Liver (tissue), 9 donors: ENCODE data around the gene TNS3. TPM values are rescaled to one million over a fixed set of nuclear protein-coding genes. Genes with fewer than 3 reads are reported as not detected.

Experiments used
- DNase-seq: peaks from one replicate; pipeline ENCODE4 v3.0.0-alpha.2; 2017; ENCODE audit warnings: low spot score
- H3K27ac ChIP-seq, 2 donors: one replicate each; pipeline ENCODE4 v1.7.0; 2013; ENCODE audit warnings: inconsistent platforms in 2 of 2, low read length in 2 of 2, control low read depth in 1 of 2, low read depth in 1 of 2, mild to moderate bottlenecking in 1 of 2
- H3K27me3 ChIP-seq, 4 donors: one replicate each; pipeline versions ENCODE4 v1.6.1 to v1.7.0; 2013; ENCODE audit warnings: low read length in 3 of 4, inconsistent platforms in 1 of 4, mild to moderate bottlenecking in 1 of 4, moderate library complexity in 1 of 4; ENCODE audit not compliant: control insufficient read depth in 4 of 4, insufficient read depth in 4 of 4
- H3K36me3 ChIP-seq, 4 donors: one replicate each; pipeline versions ENCODE4 v1.6.1 to v1.7.0; 2013; ENCODE audit warnings: low read length in 3 of 4, mild to moderate bottlenecking in 3 of 4, low read depth in 1 of 4, moderate library complexity in 1 of 4; ENCODE audit not compliant: control insufficient read depth in 4 of 4, insufficient read depth in 3 of 4
- H3K4me1 ChIP-seq, 4 donors: one replicate each; pipeline versions ENCODE4 v1.6.1 to v1.7.0; 2013; ENCODE audit warnings: low read length in 3 of 4, mild to moderate bottlenecking in 3 of 4, moderate library complexity in 1 of 4; ENCODE audit not compliant: control insufficient read depth in 4 of 4, insufficient read depth in 4 of 4
- H3K4me3 ChIP-seq, 3 donors: one replicate each; pipeline versions ENCODE4 v1.6.1 to v1.7.0; 2013; ENCODE audit warnings: low read length in 3 of 3, control low read depth in 1 of 3, low read depth in 1 of 3, mild to moderate bottlenecking in 1 of 3
- H3K9ac ChIP-seq, 2 donors: one replicate each; pipeline ENCODE4 v1.7.0; 2013; ENCODE audit warnings: low read length in 2 of 2, mild to moderate bottlenecking in 2 of 2, moderate library complexity in 2 of 2, control low read depth in 1 of 2, low read depth in 1 of 2
- H3K9me3 ChIP-seq, 4 donors: one replicate each; pipeline versions ENCODE4 v1.6.1 to v1.7.0; 2013; ENCODE audit warnings: low read length in 3 of 4; ENCODE audit not compliant: control insufficient read depth in 4 of 4
- EGR1 ChIP-seq, 2 donors: IDR thresholded peaks; 2 replicates each; pipeline ENCODE4 v1.6.1; 2016 to 2018; ENCODE audit warnings: antibody characterized with exemption in 2 of 2, low read depth in 2 of 2
- FOXA1 ChIP-seq: IDR thresholded peaks from 2 replicates; pipeline ENCODE4 v1.6.1; 2016; ENCODE audit warnings: antibody characterized with exemption
- FOXA2 ChIP-seq: IDR thresholded peaks from 2 replicates; pipeline ENCODE4 v1.6.1; 2016; ENCODE audit warnings: antibody characterized with exemption
- GABPA ChIP-seq, 2 donors: IDR thresholded peaks in 1 of 2; conservative IDR thresholded peaks in 1 of 2; 2 replicates each; pipeline ENCODE4 v1.6.1; 2016; ENCODE audit warnings: antibody characterized with exemption in 2 of 2, mild to moderate bottlenecking in 1 of 2, moderate library complexity in 1 of 2
- HNF4A ChIP-seq, 2 donors: conservative IDR thresholded peaks; 2 replicates each; pipeline ENCODE4 v1.6.1; 2016; ENCODE audit warnings: antibody characterized with exemption in 2 of 2, mild to moderate bottlenecking in 2 of 2
- HNF4G ChIP-seq: IDR thresholded peaks from 2 replicates; pipeline ENCODE4 v1.6.1; 2016; ENCODE audit warnings: antibody characterized with exemption
- JUND ChIP-seq, 2 donors: IDR thresholded peaks; 2 replicates each; pipeline ENCODE4 v1.6.1; 2016; ENCODE audit warnings: antibody characterized with exemption in 2 of 2
- NR2F2 ChIP-seq: IDR thresholded peaks from 2 replicates; pipeline ENCODE4 v1.6.1; 2016; ENCODE audit warnings: antibody characterized with exemption
- RAD21 ChIP-seq, 2 donors: IDR thresholded peaks; 2 replicates each; pipeline ENCODE4 v1.6.1; 2016; ENCODE audit warnings: antibody characterized with exemption in 2 of 2, mild to moderate bottlenecking in 2 of 2
- RXRA ChIP-seq, 2 donors: IDR thresholded peaks; 2 replicates each; pipeline ENCODE4 v1.6.1; 2017 to 2018; ENCODE audit warnings: antibody characterized with exemption in 2 of 2, mild to moderate bottlenecking in 1 of 2
- SP1 ChIP-seq: IDR thresholded peaks from 2 replicates; pipeline ENCODE4 v1.6.1; 2018; ENCODE audit warnings: antibody characterized with exemption, mild to moderate bottlenecking
- TAF1 ChIP-seq: conservative IDR thresholded peaks from 2 replicates; pipeline ENCODE4 v1.6.1; 2016; ENCODE audit warnings: antibody characterized with exemption, mild to moderate bottlenecking
- YY1 ChIP-seq: IDR thresholded peaks from 2 replicates; pipeline ENCODE4 v1.6.1; 2016; ENCODE audit warnings: antibody characterized with exemption, mild to moderate bottlenecking
- WGBS: extraction: QIAGEN DNeasy Blood & Tissue Kit; methylation state at CpG from one replicate; pipeline ENCODE4 v1.1.7; 2013; 5-methylcytosine and 5-hydroxymethylcytosine counted together
- polyA plus RNA-seq, 2 donors: library from polyadenylated mRNA; stranded (reverse) in 1 of 2; unstranded in 1 of 2; fragments of 200-250 nt in 1 of 2; fragments of >200 nt in 1 of 2; fragmentation: Nextera tagmentation in 1 of 2; extraction: Ambion mirVana in 1 of 2; gene quantifications; one replicate each; pipeline versions ENCODE4 v1.2.1 to v1.2.3, GENCODE V29; 2013 to 2015
- total RNA-seq, 2 donors: library from RNA; depleted of rRNA; stranded (reverse); fragments of >200 nt; gene quantifications; one replicate each; pipeline ENCODE4 v1.2.3, GENCODE V29; 2014
- TF ChIP-seq, protein P1 (sequence below): IDR thresholded peaks from 2 replicates; pipeline ENCODE4 v1.6.1; 2016; ENCODE audit warnings: antibody characterized with exemption
- TF ChIP-seq, protein P2 (sequence below): IDR thresholded peaks from 2 replicates; pipeline ENCODE4 v1.6.1; 2016; ENCODE audit warnings: antibody characterized with exemption
- TF ChIP-seq, protein P3 (sequence below): IDR thresholded peaks from 2 replicates; pipeline ENCODE4 v1.6.1; 2016; ENCODE audit warnings: antibody characterized with exemption
- TF ChIP-seq, protein P4 (sequence below): fragments of 150-350 bp; IDR thresholded peaks from 2 replicates; pipeline ENCODE4 v1.5.1; 2017; ENCODE audit warnings: improper control_type of control experiment, low read depth, low read length; ENCODE audit not compliant: missing input control
- TF ChIP-seq, protein P5 (sequence below): IDR thresholded peaks from 2 replicates; pipeline ENCODE4 v1.6.1; 2016; ENCODE audit warnings: antibody characterized with exemption, mild to moderate bottlenecking
- donor health status: healthy.
- donor health status: healthy.
- donor health status: healthy.
- donor health status: healthy.
- donor health status: healthy.

TNS3 gene
- total and polyA plus RNA-seq, 4 donors: 16.8 to 100 (median 29.5) TPM

DNA sequence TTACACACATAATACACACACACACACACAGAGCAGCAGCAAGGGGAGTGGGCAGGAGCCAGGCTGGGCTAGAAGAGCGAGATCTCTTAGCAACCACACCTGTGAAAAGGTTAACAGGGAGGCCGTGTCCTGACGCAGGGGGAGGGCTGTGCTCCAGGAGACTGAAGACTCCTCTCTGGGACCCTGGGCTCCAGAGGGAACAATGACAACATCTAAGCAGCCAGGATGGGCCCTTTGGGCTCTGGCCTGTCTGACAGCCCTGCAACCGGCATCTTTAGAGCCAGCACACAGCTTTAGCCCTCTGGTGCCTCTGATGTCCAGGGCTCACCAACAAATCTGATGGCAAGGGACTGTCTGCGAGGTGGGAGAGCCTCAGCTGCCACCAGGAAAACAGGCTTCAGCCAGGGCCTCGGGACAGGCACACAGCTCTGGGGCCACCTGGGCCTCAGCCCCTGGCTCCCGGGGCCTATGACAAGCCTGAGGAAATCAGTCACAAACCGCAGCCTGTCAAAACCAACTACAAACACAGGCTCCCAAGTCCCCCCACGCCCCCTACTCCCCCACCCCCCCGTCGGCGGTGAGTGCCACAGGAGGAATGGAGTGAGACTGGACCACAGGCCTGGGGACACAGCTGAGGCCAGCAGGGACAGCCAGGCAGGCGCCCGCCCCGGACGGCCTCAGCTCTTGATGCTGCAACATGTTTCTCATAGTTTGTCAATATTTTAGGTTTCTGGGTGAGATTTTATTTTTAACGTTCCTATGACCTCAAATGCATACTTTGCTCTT, 102.8 kb downstream of the TNS3 start:
- DNase-seq: no peak
- 47% methylated on average over 17 of the region's 17 CpGs for WGBS
- Histone ChIP-seq H3K27me3 (no peaks in the 10 kb centered on the region), H3K36me3 (no peaks in the 10 kb centered on the region), H3K4me1 (peaks cover 38 to 83% (median 57%) of the 10 kb centered on the region in 4 donors), H3K9ac (no peak overlapping the region), H3K9me3 (no peaks in the 10 kb centered on the region), H3K4me3 (no peak overlapping the region), H3K27ac (peak overlapping the region; percentile 69 to 73)
- no peak for TF ChIP-seq FOXA2
- no peak for TF ChIP-seq FOXA1
- TF ChIP-seq EGR1 (IDR thresholded peaks at IDR 0.05; ENCODE audit: low read depth in 2 of 2): no peak
- TF ChIP-seq HNF4A (conservative IDR thresholded peaks at IDR 0.05): no peak
- no peak for TF ChIP-seq TAF1
- TF ChIP-seq YY1: no peak
- TF ChIP-seq, protein P1, sequence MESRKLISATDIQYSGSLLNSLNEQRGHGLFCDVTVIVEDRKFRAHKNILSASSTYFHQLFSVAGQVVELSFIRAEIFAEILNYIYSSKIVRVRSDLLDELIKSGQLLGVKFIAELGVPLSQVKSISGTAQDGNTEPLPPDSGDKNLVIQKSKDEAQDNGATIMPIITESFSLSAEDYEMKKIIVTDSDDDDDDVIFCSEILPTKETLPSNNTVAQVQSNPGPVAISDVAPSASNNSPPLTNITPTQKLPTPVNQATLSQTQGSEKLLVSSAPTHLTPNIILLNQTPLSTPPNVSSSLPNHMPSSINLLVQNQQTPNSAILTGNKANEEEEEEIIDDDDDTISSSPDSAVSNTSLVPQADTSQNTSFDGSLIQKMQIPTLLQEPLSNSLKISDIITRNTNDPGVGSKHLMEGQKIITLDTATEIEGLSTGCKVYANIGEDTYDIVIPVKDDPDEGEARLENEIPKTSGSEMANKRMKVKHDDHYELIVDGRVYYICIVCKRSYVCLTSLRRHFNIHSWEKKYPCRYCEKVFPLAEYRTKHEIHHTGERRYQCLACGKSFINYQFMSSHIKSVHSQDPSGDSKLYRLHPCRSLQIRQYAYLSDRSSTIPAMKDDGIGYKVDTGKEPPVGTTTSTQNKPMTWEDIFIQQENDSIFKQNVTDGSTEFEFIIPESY: no peak
- TF ChIP-seq, protein P2, sequence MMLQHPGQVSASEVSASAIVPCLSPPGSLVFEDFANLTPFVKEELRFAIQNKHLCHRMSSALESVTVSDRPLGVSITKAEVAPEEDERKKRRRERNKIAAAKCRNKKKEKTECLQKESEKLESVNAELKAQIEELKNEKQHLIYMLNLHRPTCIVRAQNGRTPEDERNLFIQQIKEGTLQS: no peak
- no peak for TF ChIP-seq SP1
- TF ChIP-seq RXRA (IDR thresholded peaks at IDR 0.05): no peak
- TF ChIP-seq JUND (IDR thresholded peaks at IDR 0.05): no peak
- TF ChIP-seq HNF4G: no peak
- TF ChIP-seq GABPA (IDR thresholded peaks at IDR 0.05 in 1 of 2, conservative IDR thresholded peaks at IDR 0.05 in 1 of 2): no peak
- TF ChIP-seq, protein P3, sequence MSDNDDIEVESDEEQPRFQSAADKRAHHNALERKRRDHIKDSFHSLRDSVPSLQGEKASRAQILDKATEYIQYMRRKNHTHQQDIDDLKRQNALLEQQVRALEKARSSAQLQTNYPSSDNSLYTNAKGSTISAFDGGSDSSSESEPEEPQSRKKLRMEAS: no peak
- TF ChIP-seq, protein P4, sequence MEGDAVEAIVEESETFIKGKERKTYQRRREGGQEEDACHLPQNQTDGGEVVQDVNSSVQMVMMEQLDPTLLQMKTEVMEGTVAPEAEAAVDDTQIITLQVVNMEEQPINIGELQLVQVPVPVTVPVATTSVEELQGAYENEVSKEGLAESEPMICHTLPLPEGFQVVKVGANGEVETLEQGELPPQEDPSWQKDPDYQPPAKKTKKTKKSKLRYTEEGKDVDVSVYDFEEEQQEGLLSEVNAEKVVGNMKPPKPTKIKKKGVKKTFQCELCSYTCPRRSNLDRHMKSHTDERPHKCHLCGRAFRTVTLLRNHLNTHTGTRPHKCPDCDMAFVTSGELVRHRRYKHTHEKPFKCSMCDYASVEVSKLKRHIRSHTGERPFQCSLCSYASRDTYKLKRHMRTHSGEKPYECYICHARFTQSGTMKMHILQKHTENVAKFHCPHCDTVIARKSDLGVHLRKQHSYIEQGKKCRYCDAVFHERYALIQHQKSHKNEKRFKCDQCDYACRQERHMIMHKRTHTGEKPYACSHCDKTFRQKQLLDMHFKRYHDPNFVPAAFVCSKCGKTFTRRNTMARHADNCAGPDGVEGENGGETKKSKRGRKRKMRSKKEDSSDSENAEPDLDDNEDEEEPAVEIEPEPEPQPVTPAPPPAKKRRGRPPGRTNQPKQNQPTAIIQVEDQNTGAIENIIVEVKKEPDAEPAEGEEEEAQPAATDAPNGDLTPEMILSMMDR: no peak
- TF ChIP-seq, protein P5, sequence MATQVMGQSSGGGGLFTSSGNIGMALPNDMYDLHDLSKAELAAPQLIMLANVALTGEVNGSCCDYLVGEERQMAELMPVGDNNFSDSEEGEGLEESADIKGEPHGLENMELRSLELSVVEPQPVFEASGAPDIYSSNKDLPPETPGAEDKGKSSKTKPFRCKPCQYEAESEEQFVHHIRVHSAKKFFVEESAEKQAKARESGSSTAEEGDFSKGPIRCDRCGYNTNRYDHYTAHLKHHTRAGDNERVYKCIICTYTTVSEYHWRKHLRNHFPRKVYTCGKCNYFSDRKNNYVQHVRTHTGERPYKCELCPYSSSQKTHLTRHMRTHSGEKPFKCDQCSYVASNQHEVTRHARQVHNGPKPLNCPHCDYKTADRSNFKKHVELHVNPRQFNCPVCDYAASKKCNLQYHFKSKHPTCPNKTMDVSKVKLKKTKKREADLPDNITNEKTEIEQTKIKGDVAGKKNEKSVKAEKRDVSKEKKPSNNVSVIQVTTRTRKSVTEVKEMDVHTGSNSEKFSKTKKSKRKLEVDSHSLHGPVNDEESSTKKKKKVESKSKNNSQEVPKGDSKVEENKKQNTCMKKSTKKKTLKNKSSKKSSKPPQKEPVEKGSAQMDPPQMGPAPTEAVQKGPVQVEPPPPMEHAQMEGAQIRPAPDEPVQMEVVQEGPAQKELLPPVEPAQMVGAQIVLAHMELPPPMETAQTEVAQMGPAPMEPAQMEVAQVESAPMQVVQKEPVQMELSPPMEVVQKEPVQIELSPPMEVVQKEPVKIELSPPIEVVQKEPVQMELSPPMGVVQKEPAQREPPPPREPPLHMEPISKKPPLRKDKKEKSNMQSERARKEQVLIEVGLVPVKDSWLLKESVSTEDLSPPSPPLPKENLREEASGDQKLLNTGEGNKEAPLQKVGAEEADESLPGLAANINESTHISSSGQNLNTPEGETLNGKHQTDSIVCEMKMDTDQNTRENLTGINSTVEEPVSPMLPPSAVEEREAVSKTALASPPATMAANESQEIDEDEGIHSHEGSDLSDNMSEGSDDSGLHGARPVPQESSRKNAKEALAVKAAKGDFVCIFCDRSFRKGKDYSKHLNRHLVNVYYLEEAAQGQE: no peak
- no peak for TF ChIP-seq NR2F2
- TF ChIP-seq RAD21 (IDR thresholded peaks at IDR 0.05): no peak
